LHCN-M2 (cell line): ENCODE results near the gene PRUNE2. TPM values are rescaled to one million over a fixed set of nuclear protein-coding genes. Genes with fewer than 3 reads are reported as not detected.
"Not testable (repeated sequence)": the region's sequence is repeated elsewhere in the genome, so short reads cannot be mapped to it uniquely, and the experiment has no call there.

ENCODE experiments used
- DNase-seq: peaks from one replicate; pipeline ENCODE4 v3.0.0-alpha.2; 2012; ENCODE audit warnings: low read depth
- total RNA-seq: library from RNA; depleted of rRNA; stranded (reverse); fragments of >200 nt; gene quantifications from 2 replicates; pipeline ENCODE4 v1.2.3, GENCODE V29; 2014

The PRUNE2 gene
- total RNA-seq, 1 experiment from 2014 or later: 88.1 TPM

DNA sequence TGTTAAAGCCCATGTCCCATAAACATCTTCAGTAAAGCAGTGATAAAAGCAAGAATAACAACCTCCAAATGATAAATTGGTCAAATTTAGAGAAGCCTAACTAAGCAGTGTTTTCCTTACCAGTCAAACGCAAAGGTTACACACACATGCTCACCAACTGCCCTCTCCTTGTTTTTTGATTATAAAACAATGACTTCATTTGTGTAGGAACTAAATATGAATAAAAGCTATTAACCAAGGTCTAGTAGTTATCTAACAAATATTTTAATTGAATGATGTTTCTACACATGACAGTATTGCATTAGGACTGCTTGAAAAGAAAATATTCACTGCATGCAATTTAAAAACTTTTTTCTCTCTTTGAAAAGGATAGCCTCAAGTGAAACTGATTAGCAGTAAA lies 105.0 kb downstream of the PRUNE2 start:
- no peak for DNase-seq

DNA sequence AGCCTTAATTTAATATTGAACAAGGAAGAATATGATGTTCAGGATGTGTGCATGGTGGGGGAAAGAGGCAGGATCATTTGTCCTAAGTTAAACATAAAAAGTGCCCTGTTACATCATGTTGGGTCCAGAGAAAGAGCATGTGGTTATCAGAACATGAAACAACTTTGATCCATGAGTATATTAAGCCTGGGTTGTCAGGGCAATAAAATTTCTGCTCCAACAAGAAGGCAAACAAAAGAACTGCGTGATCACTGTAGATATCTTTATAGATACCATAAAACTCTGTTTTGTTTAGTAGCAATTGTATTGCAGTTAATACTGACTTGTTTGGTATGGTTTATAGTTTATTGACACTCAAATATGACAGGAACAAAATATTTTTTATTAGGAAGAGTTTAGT lies 106.4 kb downstream of the PRUNE2 start:
- no peak for DNase-seq

DNA sequence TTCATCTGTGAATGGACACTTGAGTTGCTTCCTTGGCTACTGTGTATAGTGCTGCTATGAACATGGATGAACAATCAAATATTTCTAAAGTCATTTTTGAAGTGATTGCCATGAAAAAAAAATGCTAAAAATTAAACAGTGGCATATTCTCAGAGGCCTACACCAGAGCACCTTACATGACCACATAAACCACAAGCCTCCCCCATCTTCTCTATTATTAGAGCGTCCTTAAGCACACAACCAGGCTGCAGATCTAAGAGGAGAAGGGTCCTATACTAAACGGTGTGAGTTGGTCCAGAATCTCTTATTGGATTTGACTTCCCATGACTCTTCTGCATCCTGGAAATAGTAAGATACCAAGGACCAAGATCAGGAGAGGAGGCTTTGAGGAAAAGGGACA lies 107.4 kb downstream of the PRUNE2 start:
- DNase-seq: no peak

DNA sequence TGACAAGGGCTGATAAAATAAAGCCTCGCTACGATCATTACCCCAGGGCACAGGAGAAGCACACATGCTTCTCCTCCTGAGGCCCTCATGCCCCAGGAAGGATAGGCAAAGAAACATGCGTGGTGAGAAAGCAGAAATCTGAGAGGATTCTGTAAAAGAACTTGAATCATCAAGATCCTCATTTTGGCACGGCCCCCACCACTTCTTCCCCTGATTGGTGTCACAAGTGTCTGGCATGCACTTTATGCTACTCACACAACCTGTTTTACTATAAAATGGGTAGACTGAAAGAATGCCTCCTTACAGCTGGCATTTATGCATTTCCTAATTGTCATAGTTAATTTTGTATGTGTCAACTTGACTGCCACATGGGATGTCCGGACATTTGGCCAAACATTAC lies 109.6 kb downstream of the PRUNE2 start:
- DNase-seq: peak; percentile 15

DNA sequence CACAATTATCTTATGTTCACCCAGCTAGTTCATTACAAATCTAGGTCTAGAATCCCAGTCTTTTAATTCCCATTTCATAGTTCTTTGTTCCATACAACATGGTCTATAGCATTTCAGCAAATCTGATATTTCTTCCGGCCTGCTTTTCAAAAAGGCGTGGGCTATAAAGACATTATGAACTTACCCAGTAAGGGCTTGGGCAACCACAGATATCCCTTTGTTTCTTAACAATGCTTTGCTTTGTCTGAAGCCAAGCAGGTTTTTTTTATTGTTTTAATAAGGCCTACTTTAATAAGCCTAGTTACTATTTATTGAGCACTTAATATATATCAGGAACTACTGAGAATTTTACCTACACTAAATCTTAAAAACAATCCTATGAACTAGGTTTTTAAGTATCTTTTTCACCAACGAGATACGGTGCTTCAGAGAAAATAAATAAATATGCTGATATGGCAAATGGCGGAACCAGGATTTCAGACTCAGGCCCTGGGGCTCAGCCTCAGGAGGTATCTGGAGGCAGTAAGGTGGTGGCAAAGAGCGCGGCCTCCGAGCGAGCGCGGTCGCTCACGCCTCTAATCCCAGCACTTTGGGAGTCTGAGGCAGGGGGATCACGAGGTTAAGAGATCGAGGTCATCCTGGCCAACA lies 112.0 kb downstream of the PRUNE2 start:
- DNase-seq: no peak

DNA sequence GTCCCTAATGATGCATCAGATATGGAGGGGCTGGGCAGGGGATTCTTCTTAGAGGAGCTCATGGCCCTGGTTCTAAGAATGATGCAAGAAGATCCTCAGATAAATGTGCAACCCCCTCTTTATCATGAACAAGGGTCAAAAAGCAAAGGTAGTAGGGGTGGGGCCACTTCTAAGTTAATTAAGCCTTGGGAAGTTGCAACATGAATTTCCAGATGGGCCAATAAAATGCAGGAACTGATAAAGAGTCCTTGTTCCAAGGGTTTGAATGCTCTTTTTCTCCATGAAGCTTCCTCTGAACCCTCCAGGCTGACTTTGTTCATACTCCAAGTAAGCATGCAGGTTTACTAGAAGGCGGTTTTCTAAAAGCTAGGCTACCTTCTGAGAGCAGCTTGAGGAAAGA lies 116.1 kb downstream of the PRUNE2 start:
- DNase-seq: no peak

DNA sequence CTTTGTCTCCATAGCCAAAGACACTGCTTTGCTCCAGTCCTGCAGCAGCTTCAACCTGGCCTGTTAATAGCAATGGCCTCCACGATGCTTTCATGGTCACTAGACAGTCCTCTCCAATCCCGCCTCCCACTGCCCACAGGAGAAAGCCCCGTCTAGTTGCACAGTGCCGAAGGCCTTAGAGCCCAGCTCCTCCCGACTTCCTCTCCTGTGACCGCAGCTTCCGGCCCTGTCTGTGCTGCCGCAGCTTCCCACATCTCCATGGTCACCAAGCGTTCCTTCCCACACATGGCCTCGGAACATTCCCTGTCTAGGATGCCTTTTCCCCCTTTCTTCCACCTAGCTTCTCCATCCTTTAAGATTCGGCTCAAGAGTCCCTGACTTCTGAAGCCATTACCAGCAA lies 118.2 kb downstream of the PRUNE2 start:
- no peak for DNase-seq

DNA sequence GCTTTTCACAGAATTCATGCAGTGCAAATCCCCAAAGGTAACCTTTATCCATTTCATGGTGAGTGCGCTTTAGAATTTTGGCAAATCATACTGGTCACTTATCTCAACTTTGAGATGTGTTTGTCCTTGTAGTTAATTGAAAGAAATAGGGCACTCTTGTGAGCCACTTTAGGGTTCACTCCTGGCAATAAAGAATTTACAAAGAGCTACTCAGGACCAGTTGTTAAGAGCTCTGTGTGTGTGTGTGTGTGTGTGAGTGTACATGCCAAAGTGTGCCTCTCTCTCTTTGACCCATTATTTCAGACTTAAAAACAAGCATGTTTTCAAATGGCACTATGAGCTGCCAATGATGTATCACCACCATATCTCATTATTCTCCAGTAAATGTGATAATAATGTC lies 120.4 kb downstream of the PRUNE2 start:
- DNase-seq: no peak

DNA sequence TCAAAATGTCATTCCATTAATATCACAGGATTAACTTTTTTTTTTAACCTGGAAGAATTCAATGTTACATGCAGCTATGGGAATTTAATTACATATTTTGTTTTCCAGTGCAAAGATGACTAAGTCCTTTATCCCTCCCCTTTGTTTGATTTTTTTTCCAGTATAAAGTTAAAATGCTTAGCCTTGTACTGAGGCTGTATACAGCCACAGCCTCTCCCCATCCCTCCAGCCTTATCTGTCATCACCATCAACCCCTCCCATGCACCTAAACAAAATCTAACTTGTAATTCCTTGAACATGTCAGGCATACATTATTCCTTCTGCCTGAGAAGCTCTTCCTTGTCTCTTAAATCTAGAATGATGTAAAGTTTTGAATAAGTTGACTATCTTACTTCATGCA lies 121.0 kb downstream of the PRUNE2 start:
- no peak for DNase-seq

DNA sequence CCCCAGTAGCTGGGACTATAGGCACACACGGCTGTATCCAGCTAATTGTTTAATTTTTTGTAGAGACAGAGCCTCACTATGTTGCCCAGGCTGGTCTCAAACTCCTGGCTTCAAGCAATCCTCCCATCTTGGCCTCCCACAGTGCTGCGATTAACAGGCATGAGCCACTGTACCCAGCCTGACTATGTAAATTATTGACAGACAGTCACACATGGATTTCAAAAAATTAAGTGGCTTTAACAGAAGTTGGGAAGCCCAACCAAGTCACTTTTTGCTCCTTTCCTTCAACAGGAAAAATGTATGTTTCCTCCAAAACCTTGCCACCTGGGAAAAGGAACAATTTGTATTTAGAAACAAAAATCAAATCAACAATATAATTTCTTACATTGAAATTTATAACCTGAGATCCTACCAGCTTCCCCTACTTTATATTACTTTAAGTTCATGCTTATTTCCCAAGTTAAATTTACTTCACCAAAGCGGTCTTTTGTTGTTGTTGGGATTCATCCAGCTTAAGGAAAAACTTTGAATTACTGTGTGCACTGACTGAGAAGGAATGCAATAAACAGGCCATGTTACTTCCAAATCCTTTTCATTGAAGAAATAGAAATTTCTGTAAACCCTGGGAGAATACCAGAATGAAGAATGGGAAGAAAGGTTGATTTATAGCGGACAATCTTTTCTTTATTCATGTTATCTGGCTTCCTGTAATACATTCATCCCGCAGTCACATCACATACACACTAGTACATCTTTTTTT lies 133.0 kb downstream of the PRUNE2 start:
- DNase-seq: peak; percentile 14

DNA sequence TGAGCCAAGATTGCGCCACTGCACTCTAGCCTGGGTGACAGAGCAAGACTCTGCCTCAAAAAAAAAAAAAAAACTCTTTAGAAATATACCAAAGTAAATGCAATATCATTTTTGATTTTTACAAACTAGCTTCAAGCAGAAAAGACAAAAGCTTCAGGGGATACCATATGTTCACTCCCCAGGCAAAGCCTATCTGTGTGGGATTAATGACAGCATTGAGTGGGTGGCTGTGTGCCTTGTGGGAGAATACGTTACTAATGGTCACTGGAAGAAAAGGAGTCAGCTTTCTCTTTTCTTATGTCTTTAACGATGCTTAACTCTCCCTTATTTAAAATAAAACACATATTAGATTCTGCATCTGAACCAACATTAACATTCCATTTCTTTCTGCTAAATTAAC lies 139.8 kb downstream of the PRUNE2 start:
- no peak for DNase-seq

DNA sequence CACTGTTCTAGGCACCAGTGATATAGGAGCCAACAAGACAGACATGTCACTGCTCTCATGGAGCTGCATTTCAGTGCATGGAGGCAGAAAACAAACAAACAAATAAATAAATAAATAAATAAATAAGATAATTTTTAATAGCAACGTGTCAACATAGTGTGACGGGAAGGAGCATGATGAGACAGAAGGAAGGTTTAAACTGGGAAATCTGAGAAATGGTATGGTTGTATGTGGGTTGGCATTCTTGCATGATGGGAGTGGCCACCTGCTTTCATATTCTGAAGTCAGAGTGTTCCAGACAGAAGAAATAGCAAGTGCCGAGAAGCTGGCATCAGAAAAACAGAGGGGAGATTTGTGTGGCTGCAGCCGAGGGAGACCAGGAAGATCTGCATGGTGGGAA lies 141.8 kb downstream of the PRUNE2 start, which contains the start of gene PCA3:
PCA3 (plus strand) TSS at position 301 of the 400 bp plus-strand sequence.
- no peak for DNase-seq

DNA sequence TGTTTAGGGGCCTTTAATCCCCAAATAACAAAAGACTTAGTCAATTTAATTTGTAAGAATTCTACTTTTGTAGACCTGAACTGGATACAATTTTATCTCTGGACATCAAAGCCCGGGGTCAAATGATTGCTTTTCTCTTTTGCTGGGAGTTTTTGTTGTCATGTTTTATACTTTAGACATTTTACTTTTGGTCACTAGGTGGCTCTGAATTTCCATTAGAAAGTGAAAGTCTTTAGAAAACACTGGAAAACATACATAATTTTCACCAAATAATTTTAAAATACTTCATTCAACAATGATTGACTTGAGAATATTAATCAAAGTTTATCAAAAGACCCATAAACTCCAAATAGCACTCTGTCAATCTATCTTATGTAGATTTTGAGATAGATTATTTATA lies 144.5 kb downstream of the PRUNE2 start:
- DNase-seq: peak; percentile 21

DNA sequence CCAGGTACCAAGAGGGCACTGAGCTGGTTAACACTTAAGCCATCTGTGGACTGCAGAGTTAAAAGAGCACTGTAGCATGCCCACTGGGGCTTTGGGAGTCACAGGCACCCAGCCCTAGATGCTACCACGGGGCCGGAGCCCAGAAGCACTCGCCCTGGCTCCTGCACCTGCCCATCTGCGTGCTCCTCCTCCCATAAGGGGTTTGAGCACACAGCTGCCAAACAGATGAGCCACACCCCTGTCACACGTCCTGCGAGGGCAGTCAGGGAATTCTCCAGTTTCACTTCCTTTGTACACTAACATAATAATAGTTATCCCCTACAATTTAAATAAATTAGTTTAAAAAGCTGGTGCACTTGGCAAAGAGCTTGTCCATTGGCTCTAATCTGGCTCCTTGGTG lies 146.2 kb downstream of the PRUNE2 start:
- no peak for DNase-seq

DNA sequence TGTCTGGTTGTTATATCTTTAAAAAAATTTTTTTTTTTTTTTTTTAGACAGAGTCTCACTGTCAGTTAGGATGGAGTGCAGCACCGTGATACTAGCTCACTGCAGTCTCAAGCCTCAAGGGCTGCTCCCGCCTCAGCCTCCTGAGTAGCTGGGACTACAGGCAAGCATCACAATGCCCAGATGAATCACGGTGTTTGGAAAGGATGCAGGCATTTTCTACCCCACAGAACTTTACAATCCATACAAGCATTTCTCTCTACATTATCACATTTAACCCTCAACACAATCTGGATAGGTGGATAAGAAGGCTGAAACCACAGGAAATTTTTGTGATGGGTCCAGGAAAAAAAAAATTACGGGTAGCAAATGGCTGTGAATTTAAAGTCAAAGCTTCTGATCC lies 147.4 kb downstream of the PRUNE2 start:
- no peak for DNase-seq

DNA sequence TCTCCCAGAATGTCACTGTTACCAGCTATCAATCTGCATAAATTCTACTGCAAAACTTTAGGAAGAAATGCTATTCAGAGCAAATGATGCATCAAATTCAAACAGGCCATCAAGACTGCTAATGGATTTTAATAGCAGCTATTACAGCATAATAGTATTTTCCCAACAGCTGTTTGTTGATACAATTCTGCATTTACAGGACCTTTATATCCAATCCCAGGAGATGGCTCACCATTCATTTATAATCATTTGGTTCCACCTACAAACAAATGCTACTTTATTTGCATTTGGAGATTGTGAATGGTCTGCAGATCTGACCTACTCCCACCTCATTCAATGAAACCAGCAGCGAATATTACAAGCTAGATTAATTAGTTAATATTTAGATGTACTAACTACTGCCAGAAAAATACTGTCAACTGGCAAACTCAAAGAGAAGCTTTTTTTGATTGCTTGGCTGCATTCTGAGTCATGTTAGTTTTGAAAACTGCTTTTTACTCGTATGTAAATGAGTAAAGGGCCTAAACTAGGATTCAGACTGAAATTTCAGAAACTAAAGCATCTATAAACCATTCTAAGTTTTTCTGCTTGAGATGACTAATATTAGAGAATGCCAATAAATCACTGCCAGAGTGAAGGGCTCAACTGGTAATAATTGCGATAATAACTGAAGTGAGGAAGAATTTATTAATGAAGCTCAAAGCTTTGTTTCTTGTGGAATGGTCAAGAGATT lies 148.8 kb downstream of the PRUNE2 start:
- no peak for DNase-seq

DNA sequence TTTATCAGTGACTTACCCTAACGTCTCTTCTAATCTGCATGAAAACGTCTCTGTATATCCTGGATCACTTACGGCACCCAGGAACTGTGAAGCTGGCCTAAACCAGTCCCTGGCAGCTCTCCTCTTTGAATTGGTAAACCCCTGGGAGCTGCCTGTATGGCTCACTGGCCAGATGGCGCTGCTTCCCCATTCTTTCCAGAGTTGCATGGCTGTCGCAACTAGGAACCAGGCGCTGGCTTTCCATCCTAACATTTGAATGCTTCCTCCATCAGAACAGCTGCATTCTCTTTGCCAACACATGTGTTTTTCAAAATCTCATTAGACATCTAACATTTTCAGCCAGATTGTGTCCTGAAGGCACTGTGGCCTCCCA lies 149.7 kb downstream of the PRUNE2 start:
- peak; percentile 69 for DNase-seq

DNA sequence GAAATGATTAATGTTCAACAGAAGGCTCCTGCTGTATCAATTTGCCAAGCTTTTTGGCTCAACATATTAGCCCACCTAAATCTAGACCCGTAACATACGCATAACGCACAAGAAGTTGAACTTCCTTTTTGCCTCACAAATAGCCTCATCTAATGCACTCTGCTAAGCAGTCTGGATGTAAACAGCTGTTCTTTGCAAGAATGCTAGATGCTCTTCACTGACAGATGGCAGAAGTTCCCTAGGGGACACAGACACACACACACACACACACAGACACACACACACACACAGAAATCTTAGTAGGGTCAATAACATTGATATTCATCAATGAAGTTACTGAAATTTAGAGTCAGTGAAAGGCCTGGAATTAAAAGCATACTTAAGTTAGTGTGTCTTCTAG lies 154.9 kb downstream of the PRUNE2 start:
- DNase-seq: peak; percentile 71

DNA sequence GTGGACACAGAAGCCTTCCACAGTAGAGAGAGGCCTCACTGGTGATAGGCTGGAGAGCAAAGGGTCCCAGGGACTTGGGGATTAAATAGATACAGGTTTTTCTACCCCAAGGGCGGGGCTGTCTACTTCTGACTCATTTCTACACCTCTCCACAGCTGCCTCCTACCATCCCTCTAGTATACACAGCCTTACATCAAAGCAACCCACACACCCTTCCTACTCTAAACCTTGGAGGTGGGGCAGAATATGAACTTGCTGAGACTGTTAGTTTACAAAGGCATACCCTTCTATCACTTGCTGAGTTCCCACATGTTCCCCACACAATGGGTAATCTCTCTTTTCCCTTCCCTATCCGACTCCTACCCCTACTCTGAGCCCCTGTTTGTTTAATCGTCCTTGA lies 161.6 kb downstream of the PRUNE2 start:
- DNase-seq: no peak

DNA sequence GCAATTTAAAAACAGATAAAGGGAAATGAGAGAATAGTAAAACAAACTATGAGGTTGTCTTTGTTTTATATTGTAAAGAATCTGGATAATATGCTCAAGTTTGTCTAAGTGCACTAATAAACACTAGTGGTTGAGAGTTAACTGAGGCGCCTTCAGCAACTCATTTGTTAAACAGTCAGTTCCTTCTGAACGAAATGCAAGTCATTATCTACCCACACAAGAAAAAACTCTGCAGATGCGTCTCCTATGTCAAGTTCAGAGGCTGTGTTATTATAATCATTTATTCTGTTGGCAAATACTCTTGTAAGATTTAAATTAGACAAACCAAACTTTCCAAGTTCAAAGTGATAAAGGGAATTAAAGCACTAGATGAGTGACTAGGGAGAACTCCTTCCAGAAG lies 162.0 kb downstream of the PRUNE2 start:
- DNase-seq: no peak

DNA sequence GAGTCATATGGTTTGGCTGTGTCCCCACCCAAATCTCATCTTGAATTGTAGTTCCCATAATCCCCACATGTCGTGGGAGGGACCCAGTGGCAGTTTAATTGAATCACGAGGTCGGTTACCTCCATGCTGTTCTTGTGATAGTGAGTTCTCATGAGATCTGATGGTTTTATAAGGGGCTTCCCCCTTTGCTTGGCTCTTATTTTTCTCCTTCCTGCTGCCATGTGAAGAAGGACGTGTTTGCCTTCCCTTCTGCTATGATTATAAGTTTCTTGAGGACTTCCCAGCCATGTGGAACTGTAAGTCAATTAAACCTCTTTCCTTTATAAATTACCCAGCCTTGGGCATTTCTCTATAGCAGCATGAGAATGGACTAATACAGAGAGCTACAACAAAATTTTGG lies 163.0 kb downstream of the PRUNE2 start:
- not testable (repeated sequence) for DNase-seq

DNA sequence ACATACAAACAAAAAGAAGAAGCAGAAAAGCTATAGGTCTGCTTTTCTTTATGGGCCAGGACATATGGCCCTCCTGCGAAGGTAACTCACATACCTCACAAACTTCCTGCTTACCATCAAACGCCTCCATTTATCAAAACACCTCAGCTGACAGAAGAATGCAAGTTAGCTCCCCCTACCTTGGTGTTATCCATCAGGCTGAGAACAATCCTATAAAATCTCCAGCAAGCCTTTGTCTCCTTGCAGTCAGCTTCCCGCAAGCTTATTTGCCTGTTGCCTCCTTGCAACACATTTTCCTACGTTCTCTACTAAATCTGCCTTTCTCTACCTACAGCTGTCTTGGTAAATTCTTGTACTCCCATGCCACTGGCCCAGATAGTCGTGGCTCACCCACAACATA lies 164.4 kb downstream of the PRUNE2 start:
- no peak for DNase-seq

DNA sequence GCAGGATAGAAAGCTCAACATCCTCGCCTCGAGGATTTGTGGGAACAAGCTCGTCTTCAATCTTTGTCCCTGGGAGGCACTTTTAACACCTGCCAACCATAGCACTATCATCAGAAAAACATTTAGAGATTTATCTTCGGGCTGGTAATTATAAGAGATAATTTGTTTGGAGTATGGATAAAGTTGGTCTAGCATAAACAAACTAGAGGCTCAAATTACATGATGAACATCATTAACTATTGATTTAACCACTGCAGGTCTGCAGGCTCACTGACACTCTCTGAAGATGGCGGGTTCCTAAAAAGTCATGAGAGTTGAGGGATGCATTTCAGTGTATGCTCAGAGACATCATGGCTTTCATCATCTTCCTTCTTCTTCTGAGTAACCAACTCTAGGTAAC lies 167.5 kb downstream of the PRUNE2 start:
- DNase-seq: no peak
